Esophagus squamous epithelium (tissue), 4 donors: Measurements from ENCODE around the gene ATP11A.

Experiments
- CTCF ChIP-seq, 6 experiments: fragments of 450-650 bp in 4 of 6; fragments of 200-600 bp in 2 of 6; sonication (generic) in 2 of 6; IDR thresholded peaks; one replicate each; pipeline ENCODE4 v1.5.1; 2016 to 2019; ENCODE audit warnings: antibody characterized with exemption in 6 of 6, mild to moderate bottlenecking in 4 of 6, moderate library complexity in 4 of 6
- POLR2A ChIP-seq, 4 donors: fragments of 450-650 bp; IDR thresholded peaks; one replicate each; pipeline ENCODE4 v1.6.1; 2017; ENCODE audit warnings: antibody characterized with exemption in 4 of 4, mild to moderate bottlenecking in 4 of 4, moderate library complexity in 3 of 4

GRCh38 chr13:112910616-112911280 lies 220.9 kb downstream of the ATP11A start:
- TF ChIP-seq CTCF (IDR thresholded peaks at IDR 0.05) = no peak
- TF ChIP-seq POLR2A (IDR thresholded peaks at IDR 0.05) = no peak
